Endothelial cell of umbilical vein (primary cell): ENCODE measurements around the gene ZC3H12A. TPM values are rescaled to one million over a fixed set of nuclear protein-coding genes. Genes with fewer than 3 reads are reported as not detected.

Experiments used
- BruUV-seq: library from RNA; stranded (reverse); fragments of 400-500 nt; replicated peaks from 2 replicates; lab custom pipeline; 2021; lab: Mats Ljungman, UMichigan
- CTCF ChIA-PET: fragments of 300-600, 350-600 bp; sonication (Branson Sonifier 250); formaldehyde crosslinking; loops from one replicate; lab custom pipeline; 2021; ENCODE audit warnings: antibody characterized with exemption, inconsistent platforms; lab: Charles Lee
- POLR2A ChIA-PET: fragments of 300-600, 350-600 bp; sonication (Branson Sonifier 250); formaldehyde crosslinking; loops from one replicate; lab custom pipeline; 2021; ENCODE audit warnings: antibody characterized with exemption, inconsistent platforms; lab: Charles Lee
- DNase-seq: peaks from one replicate; pipeline ENCODE4 v3.0.0-alpha.2; 2011; ENCODE audit warnings: low read depth, low spot score
- FAIRE-seq: peaks from 2 replicates; lab custom pipeline; 2011; peaks lifted over from hg19 to GRCh38; lab: Jason Lieb, UNC
- H2AFZ ChIP-seq: 2 replicates; pipeline ENCODE4 v1.6.0; 2012; ENCODE audit warnings: low read depth, low read length, control low read depth, inconsistent platforms
- H3K27ac ChIP-seq: 2 replicates; pipeline ENCODE4 v1.5.1; 2011; ENCODE audit warnings: low read depth, mild to moderate bottlenecking, control low read depth, low read length, moderate library complexity; ENCODE audit not compliant: insufficient read depth
- H3K27me3 ChIP-seq, 2 experiments: 2 replicates each; pipeline versions ENCODE4 v1.6.0 to v1.6.1; 2011; ENCODE audit warnings: low read length in 2 of 2, mixed read lengths in 1 of 2; ENCODE audit not compliant: control insufficient read depth in 2 of 2, insufficient read depth in 2 of 2
- H3K36me3 ChIP-seq, 2 experiments: 2 replicates in 1 of 2; 3 replicates in 1 of 2; pipeline ENCODE4 v1.5.1; 2011; ENCODE audit warnings: low read length in 2 of 2, mild to moderate bottlenecking in 1 of 2, moderate library complexity in 1 of 2; ENCODE audit not compliant: control insufficient read depth in 2 of 2, insufficient read depth in 2 of 2; ENCODE audit errors: extremely low read depth in 1 of 2
- H3K4me1 ChIP-seq: 3 replicates; pipeline ENCODE4 v1.5.1; 2011; ENCODE audit warnings: mild to moderate bottlenecking, low read length; ENCODE audit not compliant: control insufficient read depth, insufficient read depth; ENCODE audit errors: extremely low read depth
- H3K4me2 ChIP-seq: 2 replicates; pipeline ENCODE4 v1.6.1; 2011; ENCODE audit warnings: low read length, control low read depth, mixed read lengths; ENCODE audit not compliant: insufficient read depth
- H3K4me3 ChIP-seq, 3 experiments: fragments of 200-600 bp in 1 of 3; sonication (generic), shearing (Covaris generic) in 1 of 3; replicated peaks in 1 of 3; 2 replicates each; pipeline ENCODE4 v1.5.1; 2011 to 2016; ENCODE audit warnings: control low read depth in 3 of 3, low read length in 3 of 3, mild to moderate bottlenecking in 2 of 3, inconsistent platforms in 1 of 3, low read depth in 1 of 3, moderate library complexity in 1 of 3; ENCODE audit not compliant: insufficient read depth in 1 of 3
- H3K79me2 ChIP-seq: 2 replicates; pipeline ENCODE4 v1.6.0; 2012; ENCODE audit warnings: low read length, inconsistent platforms; ENCODE audit not compliant: control insufficient read depth, insufficient read depth
- H3K9ac ChIP-seq: replicated peaks from 2 replicates; pipeline ENCODE3; 2011; ENCODE audit warnings: low read length, control low read depth; ENCODE audit not compliant: insufficient read depth; ENCODE audit errors: extremely low read depth
- H3K9me1 ChIP-seq: replicated peaks from 3 replicates; pipeline ENCODE4 v1.6.0; 2011; ENCODE audit warnings: mild to moderate bottlenecking, low read length; ENCODE audit not compliant: control insufficient read depth, insufficient read depth; ENCODE audit errors: extremely low read depth
- H3K9me3 ChIP-seq: replicated peaks from 2 replicates; pipeline ENCODE4 v1.5.1; 2012; ENCODE audit warnings: low read length, inconsistent platforms; ENCODE audit not compliant: control insufficient read depth, insufficient read depth
- H4K20me1 ChIP-seq: replicated peaks from 2 replicates; pipeline ENCODE3; 2011; ENCODE audit warnings: mild to moderate bottlenecking, low read length; ENCODE audit not compliant: control insufficient read depth, insufficient read depth; ENCODE audit errors: extremely low read depth
- CTCF ChIP-seq, 2 donors: IDR thresholded peaks; 1 replicate in 1 of 2; 2 replicates in 1 of 2; pipeline ENCODE4 v1.5.1; 2011; ENCODE audit warnings: low read length in 2 of 2, mild to moderate bottlenecking in 2 of 2, moderate library complexity in 2 of 2, control low read depth in 1 of 2, inconsistent platforms in 1 of 2, low read depth in 1 of 2; ENCODE audit not compliant: insufficient read depth in 1 of 2; ENCODE audit errors: extremely low read depth in 1 of 2
- EZH2 ChIP-seq: IDR thresholded peaks from 2 replicates; pipeline ENCODE4 v1.6.1; 2012; ENCODE audit warnings: borderline replicate concordance, low read depth, mild to moderate bottlenecking, moderate library complexity, low read length, inconsistent platforms; ENCODE audit not compliant: severe bottlenecking
- FOS ChIP-seq: IDR thresholded peaks from 2 replicates; pipeline ENCODE4 v1.6.1; 2011; ENCODE audit warnings: mild to moderate bottlenecking, low read length, moderate library complexity, borderline replicate concordance; ENCODE audit not compliant: insufficient read depth
- GATA2 ChIP-seq: IDR thresholded peaks from 2 replicates; pipeline ENCODE4 v1.7.0; 2011; ENCODE audit warnings: low read depth, mild to moderate bottlenecking, moderate library complexity, mixed read lengths, low read length; ENCODE audit not compliant: insufficient read length, insufficient read depth
- JUN ChIP-seq: IDR thresholded peaks from 2 replicates; pipeline ENCODE4 v1.6.1; 2011; ENCODE audit warnings: borderline replicate concordance, low read depth; ENCODE audit not compliant: insufficient read length, insufficient read depth
- POLR2AphosphoS5 ChIP-seq: IDR thresholded peaks from 2 replicates; pipeline ENCODE4 v1.6.1; 2012; ENCODE audit warnings: low read depth, mild to moderate bottlenecking, control low read depth, low read length, moderate library complexity; ENCODE audit not compliant: insufficient read depth
- dilution Hi-C: fragments of 300-500 bp; cut with MboI; formaldehyde crosslinking; loops from one replicate; pipeline ENCODE4 v1.15.0; 2019; ENCODE audit warnings: low sequenced_read_pairs; ENCODE audit not compliant: extremely low pct_ligation_motif_present
- intact Hi-C: fragments of 100-400 bp; cut with micrococcal nuclease; formaldehyde crosslinking; loops from one replicate; pipeline ENCODE4 v1.10.0; 2022
- polyA plus RNA-seq, 4 experiments: library from polyadenylated mRNA; depleted of rRNA in 3 of 4; stranded (reverse) in 3 of 4; unstranded in 1 of 4; fragments of >200 nt; gene quantifications; 2 replicates each; pipeline versions ENCODE4 v1.2.1 to v1.2.3, GENCODE V29; 2011 to 2012; ENCODE audit warnings: missing spikeins in 1 of 4
- total RNA-seq: library from RNA; stranded (reverse); gene quantifications from 2 replicates; pipeline ENCODE4 v1.2.3, GENCODE V29; 2021

The ZC3H12A gene
- total and polyA plus RNA-seq, 2 donors (not counting 3 experiments of a cell fraction or from before 2014, with no cell fraction given), result 6.3 to 9.4 TPM

DNA sequence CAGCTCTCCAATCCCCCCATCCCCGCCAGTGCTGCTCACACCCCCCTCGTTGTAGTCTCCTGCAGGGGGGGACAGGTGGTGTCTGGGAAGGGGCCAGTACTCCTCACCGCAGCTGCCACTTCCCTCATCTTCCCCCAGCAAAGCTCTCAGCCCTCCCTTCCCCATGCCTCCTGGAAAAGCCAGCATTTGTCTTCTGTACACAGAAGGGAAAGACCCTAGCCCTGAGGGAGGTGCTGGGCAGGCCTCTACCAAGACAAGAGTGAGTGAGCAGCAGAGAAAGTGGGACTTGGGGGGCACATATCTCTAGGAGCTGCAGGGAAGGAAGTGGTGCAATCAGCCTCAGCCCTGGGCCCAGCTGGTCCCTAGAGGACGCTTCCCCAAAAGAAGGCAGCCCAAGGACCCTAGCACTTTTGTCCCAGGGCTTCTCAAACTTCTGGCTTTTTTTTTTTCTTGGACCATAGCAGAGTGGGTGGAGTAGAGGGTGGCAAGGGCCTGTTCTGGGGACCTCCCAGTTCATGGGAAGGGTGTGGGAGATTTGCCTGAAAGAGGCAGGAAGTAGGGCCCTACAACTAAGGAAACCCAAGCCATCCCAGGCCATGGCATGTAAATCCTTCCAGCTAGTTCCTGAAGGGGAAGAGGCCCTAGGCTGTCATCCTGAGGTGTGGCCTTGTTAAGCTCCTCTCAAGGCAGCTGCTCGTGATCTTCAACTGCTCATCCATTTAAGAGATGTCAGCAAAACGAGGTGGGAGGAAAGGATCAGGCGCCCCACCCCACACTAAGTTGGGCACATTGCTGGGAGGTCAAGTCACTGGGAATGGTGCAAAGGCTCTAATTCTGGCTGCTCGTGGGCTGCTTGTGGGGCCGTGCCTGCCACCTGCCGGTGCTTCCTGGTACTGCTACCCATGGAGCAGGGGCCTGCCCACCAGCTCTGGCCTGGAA is 12.6 kb downstream of the ZC3H12A start:
- Histone ChIP-seq H3K9ac (no peak overlapping the region), H3K9me1 (no peaks in the 10 kb centered on the region), H2AFZ (no peak overlapping the region), H3K36me3 (peaks cover 8 to 27% of the 10 kb centered on the region in 2 experiments), H3K9me3 (no peaks in the 10 kb centered on the region), H3K4me1 (peaks cover 2% of the 10 kb centered on the region), H3K27ac (no peak overlapping the region), H3K79me2 (no peaks in the 10 kb centered on the region), H3K27me3 (no peaks in the 10 kb centered on the region), H3K4me3 (no peak overlapping the region), H4K20me1 (no peaks in the 10 kb centered on the region), H3K4me2 (no peak overlapping the region)
- FAIRE-seq, result peak; percentile 94
- dilution Hi-C loops (no loop called here), intact Hi-C loops (loop anchor here (1.0 kb wide), 4 partner anchors 11 to 195 kb away; no protein-coding TSS in a partner anchor)
- no TSS peak for BruUV-seq
- TF ChIP-seq CTCF (IDR thresholded peaks at IDR 0.05; ENCODE audit: extremely low read depth in 1 of 2, insufficient read depth in 1 of 2, low read depth in 1 of 2, low read length in 2 of 2) (peak; percentile 97), EZH2 (no peak), GATA2 (no peak), POLR2AphosphoS5 (no peak), JUN (no peak), FOS (no peak)
- ChIA-PET CTCF (interaction anchor here (0.6 to 8.0 kb wide), 25 partner anchors 11 to 971 kb away, joined by 3 to 337 read pairs (median 7); partner anchors contain the start of genes DNALI1, MEAF6 and ZC3H12A), POLR2A (interaction anchor here (0.6 to 3.6 kb wide), 3 partner anchors 11 to 32 kb away, joined by 4 to 27 read pairs (median 6); partner anchors contain the start of gene ZC3H12A)
- peak; percentile 74 for DNase-seq
